HEK293T (cell line): ENCODE measurements around the gene UAP1L1.

Experiments used
- BHLHE40 ChIP-seq: fragments of 450-650 bp; IDR thresholded peaks from 2 replicates; pipeline ENCODE4 v1.6.1; 2016; ENCODE audit warnings: mild to moderate bottlenecking, moderate library complexity, borderline replicate concordance
- CTBP1 ChIP-seq: fragments of 450-650 bp; IDR thresholded peaks from 2 replicates; pipeline ENCODE4 v1.6.1; 2016; ENCODE audit warnings: borderline replicate concordance
- ELF4 ChIP-seq: fragments of 450-650 bp; IDR thresholded peaks from 2 replicates; pipeline ENCODE4 v1.6.1; 2017; ENCODE audit warnings: antibody characterized with exemption
- FOXM1 ChIP-seq: fragments of 450-650 bp; IDR thresholded peaks from 2 replicates; pipeline ENCODE4 v1.6.1; 2017; ENCODE audit warnings: mild to moderate bottlenecking, borderline replicate concordance
- TARDBP ChIP-seq: fragments of 450-650 bp; IDR thresholded peaks from 2 replicates; pipeline ENCODE4 v1.6.1; 2016

DNA sequence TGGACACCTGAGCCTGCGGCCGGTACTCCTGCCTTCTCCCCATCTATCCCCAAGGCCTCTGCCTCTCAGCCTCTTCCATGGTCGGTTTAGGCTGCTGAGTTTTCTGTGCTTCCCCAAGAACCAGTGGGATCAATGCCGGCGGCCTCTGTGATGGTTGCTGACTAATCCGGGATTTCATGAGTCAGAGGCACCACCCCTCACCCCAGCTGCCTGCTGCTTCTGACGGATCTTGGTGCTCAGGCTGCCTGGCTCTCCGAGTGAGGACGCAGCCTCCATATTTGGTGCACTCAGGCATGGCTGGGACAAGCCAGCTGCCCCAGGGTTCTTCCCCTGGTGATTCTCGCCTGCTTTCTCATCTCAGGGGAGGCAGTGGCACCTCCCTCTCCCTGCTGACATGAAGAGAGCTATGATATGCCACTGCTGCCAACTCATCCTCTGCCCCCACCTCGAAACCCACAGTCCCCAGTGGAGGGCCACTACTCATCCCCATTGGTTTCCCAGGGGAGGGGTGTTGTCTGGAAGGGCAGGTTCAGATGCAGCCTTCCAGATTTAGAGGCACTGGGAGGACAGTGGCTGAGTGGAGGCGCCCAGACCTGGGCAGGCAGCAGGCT lies 6.2 kb downstream of the UAP1L1 start:
- TF ChIP-seq TARDBP: no peak
- no peak for TF ChIP-seq CTBP1
- no peak for TF ChIP-seq FOXM1
- TF ChIP-seq ELF4: no peak
- TF ChIP-seq BHLHE40: no peak
